ENCODE measurements around the gene PARD3B. TPM values are rescaled to one million over a fixed set of nuclear protein-coding genes. Genes with fewer than 3 reads are reported as not detected.
A peak's percentile ranks its signal among the peaks of the same experiment; 100 is the strongest.

Gene PARD3B
- total and polyA plus RNA-seq, 2 experiments from 2014 or later = 3.5 to 4.4 TPM

GRCh38 chr2:205464681-205465080 lies 919.4 kb downstream of the PARD3B start:
- no peak for TF ChIP-seq EZH2 (IDR thresholded peaks at IDR 0.05; ENCODE audit: low read depth, unreplicated experiment)
- no peak for TF ChIP-seq EZH2phosphoT487 (IDR thresholded peaks at IDR 0.05; ENCODE audit: unreplicated experiment)
- TF ChIP-seq ZNF331 (CRISPR knock-in tag; IDR thresholded peaks at IDR 0.05; ENCODE audit: low read depth) = no peak
- TF ChIP-seq CREB1 (CRISPR knock-in tag; IDR thresholded peaks at IDR 0.05; ENCODE audit: low read depth) = no peak
- TF ChIP-seq, protein P1, sequence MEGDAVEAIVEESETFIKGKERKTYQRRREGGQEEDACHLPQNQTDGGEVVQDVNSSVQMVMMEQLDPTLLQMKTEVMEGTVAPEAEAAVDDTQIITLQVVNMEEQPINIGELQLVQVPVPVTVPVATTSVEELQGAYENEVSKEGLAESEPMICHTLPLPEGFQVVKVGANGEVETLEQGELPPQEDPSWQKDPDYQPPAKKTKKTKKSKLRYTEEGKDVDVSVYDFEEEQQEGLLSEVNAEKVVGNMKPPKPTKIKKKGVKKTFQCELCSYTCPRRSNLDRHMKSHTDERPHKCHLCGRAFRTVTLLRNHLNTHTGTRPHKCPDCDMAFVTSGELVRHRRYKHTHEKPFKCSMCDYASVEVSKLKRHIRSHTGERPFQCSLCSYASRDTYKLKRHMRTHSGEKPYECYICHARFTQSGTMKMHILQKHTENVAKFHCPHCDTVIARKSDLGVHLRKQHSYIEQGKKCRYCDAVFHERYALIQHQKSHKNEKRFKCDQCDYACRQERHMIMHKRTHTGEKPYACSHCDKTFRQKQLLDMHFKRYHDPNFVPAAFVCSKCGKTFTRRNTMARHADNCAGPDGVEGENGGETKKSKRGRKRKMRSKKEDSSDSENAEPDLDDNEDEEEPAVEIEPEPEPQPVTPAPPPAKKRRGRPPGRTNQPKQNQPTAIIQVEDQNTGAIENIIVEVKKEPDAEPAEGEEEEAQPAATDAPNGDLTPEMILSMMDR (conservative IDR thresholded peaks at IDR 0.05; ENCODE audit: low read depth in 2 of 2) = no peak
- no peak for TF ChIP-seq POLR2AphosphoS5 (IDR thresholded peaks at IDR 0.05; ENCODE audit: low read depth)
- TF ChIP-seq JUNB (IDR thresholded peaks at IDR 0.05; ENCODE audit: unreplicated experiment) = no peak
- no peak for TF ChIP-seq ZNF114 (CRISPR knock-in tag; IDR thresholded peaks at IDR 0.05)
- TF ChIP-seq, protein P2, sequence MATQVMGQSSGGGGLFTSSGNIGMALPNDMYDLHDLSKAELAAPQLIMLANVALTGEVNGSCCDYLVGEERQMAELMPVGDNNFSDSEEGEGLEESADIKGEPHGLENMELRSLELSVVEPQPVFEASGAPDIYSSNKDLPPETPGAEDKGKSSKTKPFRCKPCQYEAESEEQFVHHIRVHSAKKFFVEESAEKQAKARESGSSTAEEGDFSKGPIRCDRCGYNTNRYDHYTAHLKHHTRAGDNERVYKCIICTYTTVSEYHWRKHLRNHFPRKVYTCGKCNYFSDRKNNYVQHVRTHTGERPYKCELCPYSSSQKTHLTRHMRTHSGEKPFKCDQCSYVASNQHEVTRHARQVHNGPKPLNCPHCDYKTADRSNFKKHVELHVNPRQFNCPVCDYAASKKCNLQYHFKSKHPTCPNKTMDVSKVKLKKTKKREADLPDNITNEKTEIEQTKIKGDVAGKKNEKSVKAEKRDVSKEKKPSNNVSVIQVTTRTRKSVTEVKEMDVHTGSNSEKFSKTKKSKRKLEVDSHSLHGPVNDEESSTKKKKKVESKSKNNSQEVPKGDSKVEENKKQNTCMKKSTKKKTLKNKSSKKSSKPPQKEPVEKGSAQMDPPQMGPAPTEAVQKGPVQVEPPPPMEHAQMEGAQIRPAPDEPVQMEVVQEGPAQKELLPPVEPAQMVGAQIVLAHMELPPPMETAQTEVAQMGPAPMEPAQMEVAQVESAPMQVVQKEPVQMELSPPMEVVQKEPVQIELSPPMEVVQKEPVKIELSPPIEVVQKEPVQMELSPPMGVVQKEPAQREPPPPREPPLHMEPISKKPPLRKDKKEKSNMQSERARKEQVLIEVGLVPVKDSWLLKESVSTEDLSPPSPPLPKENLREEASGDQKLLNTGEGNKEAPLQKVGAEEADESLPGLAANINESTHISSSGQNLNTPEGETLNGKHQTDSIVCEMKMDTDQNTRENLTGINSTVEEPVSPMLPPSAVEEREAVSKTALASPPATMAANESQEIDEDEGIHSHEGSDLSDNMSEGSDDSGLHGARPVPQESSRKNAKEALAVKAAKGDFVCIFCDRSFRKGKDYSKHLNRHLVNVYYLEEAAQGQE (IDR thresholded peaks at IDR 0.05; ENCODE audit: unreplicated experiment) = no peak
- TF ChIP-seq ZNF462 (CRISPR knock-in tag; IDR thresholded peaks at IDR 0.05) = no peak
- TF ChIP-seq, protein P3, sequence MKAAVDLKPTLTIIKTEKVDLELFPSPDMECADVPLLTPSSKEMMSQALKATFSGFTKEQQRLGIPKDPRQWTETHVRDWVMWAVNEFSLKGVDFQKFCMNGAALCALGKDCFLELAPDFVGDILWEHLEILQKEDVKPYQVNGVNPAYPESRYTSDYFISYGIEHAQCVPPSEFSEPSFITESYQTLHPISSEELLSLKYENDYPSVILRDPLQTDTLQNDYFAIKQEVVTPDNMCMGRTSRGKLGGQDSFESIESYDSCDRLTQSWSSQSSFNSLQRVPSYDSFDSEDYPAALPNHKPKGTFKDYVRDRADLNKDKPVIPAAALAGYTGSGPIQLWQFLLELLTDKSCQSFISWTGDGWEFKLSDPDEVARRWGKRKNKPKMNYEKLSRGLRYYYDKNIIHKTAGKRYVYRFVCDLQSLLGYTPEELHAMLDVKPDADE (IDR thresholded peaks at IDR 0.05) = no peak
- no peak for TF ChIP-seq STAT1 (IDR thresholded peaks at IDR 0.05; ENCODE audit: unreplicated experiment)
- TF ChIP-seq NANOG (IDR thresholded peaks at IDR 0.05; ENCODE audit: borderline replicate concordance) = no peak
- peak overlapping the region; percentile 54; the same call in 1 of the 2 replicates for H3K27ac Mint-ChIP-seq
- DNase-seq (ENCODE audit: low spot score) (peak; percentile 20), ATAC-seq (peak; percentile 24)
- peaks cover 4% of the 10 kb centered on the region for H3K27me3 Mint-ChIP-seq (ENCODE audit: insufficient read depth, low read depth, poor library complexity)
- Histone ChIP-seq H3K4me2 (peak overlapping the region; percentile 4; the same call in 1 of the 2 replicates), H3F3A (replicated peaks; ENCODE audit: low read depth) (no peaks in the 10 kb centered on the region), H3K36me3 (ENCODE audit: insufficient read depth) (no peaks in the 10 kb centered on the region), H2AFZ (no peak overlapping the region), H3K9me2 (ENCODE audit: insufficient read depth) (peaks cover 23% of the 10 kb centered on the region), H3K79me2 (replicated peaks; ENCODE audit: insufficient read depth) (no peaks in the 10 kb centered on the region), H3K4me3 (no peak overlapping the region), H3K27ac (ENCODE audit: low read depth) (no peak overlapping the region), H3K27me3 (ENCODE audit: insufficient read depth) (no peaks in the 10 kb centered on the region), H3K4me1 (ENCODE audit: insufficient read depth) (peaks cover 42% of the 10 kb centered on the region), H4K20me1 (replicated peaks; ENCODE audit: insufficient read depth) (no peaks in the 10 kb centered on the region)
- H3K36me3 Mint-ChIP-seq (ENCODE audit: low read depth) = peaks cover 9% of the 10 kb centered on the region; the same call in 2 of the 3 replicates
- H3K4me1 Mint-ChIP-seq = peaks cover 50% of the 10 kb centered on the region
- H3K9me3 Mint-ChIP-seq = no peaks in the 10 kb centered on the region
- no peak overlapping the region for H3K4me3 Mint-ChIP-seq
